ENCODE data around the gene DUSP10.

The DUSP10 gene

DNA sequence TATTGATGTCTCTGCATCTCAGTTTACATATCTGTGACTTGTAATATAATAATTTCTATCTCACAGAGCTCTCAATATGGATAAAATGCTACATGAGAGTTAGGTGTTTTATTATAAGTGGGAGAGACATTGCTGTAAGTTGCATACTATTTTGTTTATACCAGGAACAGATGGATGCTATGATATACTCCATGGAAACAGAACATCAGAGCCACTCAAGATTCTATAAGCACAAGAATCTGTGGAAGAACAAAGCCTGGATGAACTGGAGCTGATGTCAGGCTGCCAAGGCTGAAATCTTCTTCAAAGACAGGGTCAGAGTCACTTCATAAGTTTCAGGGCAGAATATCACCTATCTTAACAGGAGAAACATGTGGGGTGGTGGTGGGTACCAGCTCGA lies 30.2 kb downstream of the DUSP10 start:
- DNase-seq: no peak

DNA sequence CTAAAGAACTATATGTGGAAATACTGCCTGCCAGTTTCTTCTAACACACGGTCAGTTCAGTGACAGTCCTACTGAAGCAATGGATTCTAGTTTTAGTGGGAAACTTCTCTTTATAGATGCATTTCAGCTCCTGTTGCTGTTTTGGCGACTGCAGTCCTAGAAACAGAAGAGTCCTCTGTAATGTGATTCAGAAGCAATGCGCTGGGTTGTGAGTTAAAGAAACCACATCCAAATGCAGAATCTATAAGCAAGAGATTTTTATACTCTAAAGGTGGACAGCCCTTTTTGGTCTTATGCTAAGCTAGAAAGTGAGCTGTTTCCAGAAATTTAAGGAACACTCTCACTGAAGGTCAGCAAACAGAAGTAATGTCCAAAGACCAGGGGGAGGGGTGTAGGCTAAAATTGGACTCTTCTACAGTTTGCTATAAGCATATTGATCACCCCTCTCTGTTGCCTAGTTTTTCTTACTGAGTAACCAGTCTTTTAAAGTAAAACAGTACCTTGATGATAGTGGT lies 30.8 kb downstream of the DUSP10 start:
- no peak for DNase-seq

- no peak for DNase-seq
These were observed 32.0 kb downstream of the DUSP10 start for GRCh38 chr1:221709854-221710253.

- peak; percentile 52 for DNase-seq
These were observed 32.9 kb downstream of the DUSP10 start for GRCh38 chr1:221708987-221709386.

GRCh38 chr1:221708076-221708571 lies 33.8 kb downstream of the DUSP10 start:
- DNase-seq: peak; percentile 16

GRCh38 chr1:221706876-221707582 lies 34.9 kb downstream of the DUSP10 start:
- no peak for DNase-seq

GRCh38 chr1:221706191-221706590 lies 35.7 kb downstream of the DUSP10 start:
- DNase-seq: no peak

GRCh38 chr1:221704306-221704705 lies 37.6 kb downstream of the DUSP10 start:
- DNase-seq: no peak

GRCh38 chr1:221701570-221702186 lies 40.2 kb downstream of the DUSP10 start:
- DNase-seq: no peak

DNA sequence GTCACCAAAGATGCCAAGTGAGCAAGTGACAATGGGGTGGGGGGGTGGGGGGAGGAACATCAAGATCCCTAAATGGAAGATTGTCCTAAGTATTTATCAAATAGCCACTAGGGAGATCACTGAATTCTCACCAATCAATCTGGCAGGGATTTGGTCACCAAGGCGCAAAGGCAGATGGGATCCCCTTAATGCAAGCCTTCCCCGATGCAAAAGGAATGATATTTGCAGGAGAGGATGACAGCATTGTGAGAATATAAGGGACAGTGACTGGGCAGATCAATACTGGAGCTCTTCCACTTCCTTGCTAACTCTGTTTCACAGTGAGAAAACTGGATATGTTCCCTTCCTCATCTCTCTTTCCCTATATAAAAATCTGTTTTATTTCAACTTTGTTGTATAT lies 40.9 kb downstream of the DUSP10 start:
- no peak for DNase-seq

- DNase-seq: no peak
These were observed 41.4 kb downstream of the DUSP10 start for GRCh38 chr1:221700536-221700935.

- no peak for DNase-seq
These were observed 41.8 kb downstream of the DUSP10 start for GRCh38 chr1:221699978-221700519.

DNA sequence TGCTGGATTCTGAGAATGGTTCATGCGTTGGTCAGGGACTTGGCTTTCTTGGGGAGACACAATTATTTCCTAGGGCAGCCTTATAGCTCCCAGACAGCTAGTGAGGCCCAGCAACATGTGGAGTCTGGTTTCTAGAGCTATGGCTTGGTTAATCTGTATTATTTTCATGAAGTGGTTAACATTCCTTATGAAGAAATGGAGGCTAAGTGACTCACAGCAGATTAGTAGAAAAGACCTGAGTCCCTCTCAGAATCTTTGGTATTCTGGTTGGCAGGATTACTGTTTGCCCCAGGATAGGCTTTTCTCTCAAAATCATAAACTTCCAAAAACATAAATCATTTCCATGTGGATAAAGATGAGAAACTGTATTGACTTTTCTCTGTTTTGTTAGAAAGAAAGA lies 42.3 kb downstream of the DUSP10 start:
- no peak for DNase-seq

GRCh38 chr1:221698579-221699349 lies 43.1 kb downstream of the DUSP10 start:
- DNase-seq: no peak

GRCh38 chr1:221697923-221698425 lies 43.9 kb downstream of the DUSP10 start:
- DNase-seq: no peak

DNA sequence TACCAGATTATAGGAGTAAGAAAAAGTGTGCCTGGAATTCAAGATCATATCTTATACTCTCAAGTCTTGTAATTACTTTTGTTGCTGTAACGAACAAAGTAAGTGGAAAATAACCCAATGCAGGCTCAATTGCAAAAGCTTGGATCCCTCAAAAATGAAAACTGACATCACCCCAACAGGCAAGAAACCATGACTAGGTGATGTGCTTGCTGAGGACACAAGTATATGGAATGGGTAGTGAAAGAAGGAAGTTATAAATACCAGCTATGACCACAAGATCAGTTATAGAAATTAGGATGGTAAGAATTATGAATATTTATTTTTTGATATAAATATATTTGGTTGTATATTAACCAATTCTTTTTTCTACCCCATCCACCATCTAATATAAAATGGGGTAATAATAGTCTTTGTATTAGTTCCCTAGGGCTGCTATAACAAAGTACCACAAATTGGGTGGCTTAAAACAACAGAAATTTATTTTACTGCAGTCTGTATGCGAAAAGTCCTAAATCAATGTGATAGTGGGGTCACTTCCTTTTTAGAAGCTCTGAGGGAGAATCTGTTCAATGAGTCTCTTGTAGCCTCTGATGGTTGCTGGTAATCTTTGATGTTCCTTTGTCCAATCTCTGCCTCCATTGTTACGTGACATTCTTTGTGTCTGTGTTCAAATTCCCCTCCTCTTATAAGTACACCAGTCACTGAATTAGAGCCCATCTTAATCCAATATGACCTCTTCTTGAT lies 45.0 kb downstream of the DUSP10 start:
- no peak for DNase-seq

DNA sequence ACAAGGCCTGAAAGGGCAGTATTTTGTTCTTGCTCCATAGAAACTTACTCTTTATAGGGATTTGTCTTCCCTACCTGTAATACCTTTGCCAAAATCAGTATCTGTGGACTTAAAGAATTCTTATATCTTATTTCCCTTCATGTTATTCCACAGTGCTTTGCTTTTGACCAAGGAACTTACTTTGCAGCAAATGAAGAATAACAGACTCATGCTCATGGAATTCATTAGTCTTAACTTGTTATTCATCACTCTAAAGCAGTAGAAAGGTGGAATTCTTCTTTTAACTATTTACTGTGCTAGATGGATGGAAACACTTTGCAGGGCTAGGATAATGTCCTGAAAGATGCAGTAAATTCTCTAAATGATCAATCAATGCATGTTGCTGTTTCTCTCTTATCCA lies 45.9 kb downstream of the DUSP10 start:
- no peak for DNase-seq

GRCh38 chr1:221695301-221695700 lies 46.6 kb downstream of the DUSP10 start:
- DNase-seq: no peak

GRCh38 chr1:221694109-221694508 lies 47.8 kb downstream of the DUSP10 start:
- DNase-seq: no peak

- no peak for DNase-seq
These were observed 48.8 kb downstream of the DUSP10 start for GRCh38 chr1:221693087-221693486.

- no peak for DNase-seq
These were observed 49.2 kb downstream of the DUSP10 start for GRCh38 chr1:221692643-221693042.

GRCh38 chr1:221691261-221691660 lies 50.6 kb downstream of the DUSP10 start:
- DNase-seq: no peak
